Cerebellar cortex (tissue), 1 donor: ENCODE results near the gene SLC39A12.

Experiments used
- DNase-seq: peaks from one replicate; pipeline ENCODE4 v3.0.0-alpha.2; 2015; ENCODE audit warnings: low spot score

The SLC39A12 gene

DNA sequence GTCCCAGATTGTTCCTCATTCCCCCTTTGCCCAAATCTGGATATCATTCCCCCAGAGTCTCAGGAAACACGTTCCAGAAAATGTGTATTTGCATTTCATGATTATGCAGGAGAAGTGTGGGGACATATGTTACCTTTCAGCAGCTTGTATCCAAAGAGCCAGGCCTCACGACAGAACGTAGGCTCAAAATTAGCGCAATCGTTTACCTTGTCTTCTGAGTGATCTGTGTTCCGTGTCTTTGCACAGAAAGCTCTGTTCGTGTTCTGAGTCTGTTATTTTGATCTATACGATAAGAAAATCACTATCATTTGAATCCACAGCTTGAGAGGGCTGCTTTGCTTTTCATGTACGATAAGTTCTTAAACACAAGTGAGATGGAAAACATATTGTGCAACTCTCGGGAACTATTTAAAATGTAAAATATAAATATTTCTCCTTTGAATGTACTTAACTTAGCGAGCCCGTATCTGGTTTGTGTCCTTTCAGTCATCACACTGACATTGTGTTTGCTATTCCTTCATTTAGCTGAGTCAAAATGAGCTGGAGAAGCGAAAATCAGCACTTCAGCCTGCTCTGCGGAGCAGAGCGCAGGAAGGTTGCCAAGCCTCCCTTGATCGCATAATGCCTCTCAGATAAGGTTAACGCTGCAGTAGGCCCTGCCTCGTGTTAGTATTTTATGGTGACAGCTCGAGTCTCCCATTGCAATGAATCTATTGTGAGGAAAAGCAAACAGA is 108.3 kb downstream of the SLC39A12 start:
- no peak for DNase-seq

DNA sequence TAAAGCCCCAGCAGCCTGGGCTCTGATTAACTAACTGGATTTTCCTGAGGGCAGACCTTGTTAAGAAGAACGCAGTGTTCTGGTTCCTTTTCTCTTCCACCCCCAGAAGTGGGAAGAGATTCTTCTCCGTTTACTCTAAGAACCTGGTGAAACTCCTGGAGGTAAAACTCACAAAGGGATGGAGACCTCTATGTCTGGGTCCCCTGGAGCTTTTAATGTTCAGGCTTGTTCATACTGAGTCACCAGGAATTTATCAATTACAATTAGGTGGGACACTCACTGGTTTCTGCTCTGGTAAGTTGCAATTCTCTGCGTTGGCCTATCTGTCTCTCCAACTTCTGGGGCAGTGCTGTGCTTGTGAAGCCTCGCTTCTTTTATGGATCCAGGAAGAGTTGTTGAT is 115.2 kb downstream of the SLC39A12 start:
- DNase-seq: no peak

DNA sequence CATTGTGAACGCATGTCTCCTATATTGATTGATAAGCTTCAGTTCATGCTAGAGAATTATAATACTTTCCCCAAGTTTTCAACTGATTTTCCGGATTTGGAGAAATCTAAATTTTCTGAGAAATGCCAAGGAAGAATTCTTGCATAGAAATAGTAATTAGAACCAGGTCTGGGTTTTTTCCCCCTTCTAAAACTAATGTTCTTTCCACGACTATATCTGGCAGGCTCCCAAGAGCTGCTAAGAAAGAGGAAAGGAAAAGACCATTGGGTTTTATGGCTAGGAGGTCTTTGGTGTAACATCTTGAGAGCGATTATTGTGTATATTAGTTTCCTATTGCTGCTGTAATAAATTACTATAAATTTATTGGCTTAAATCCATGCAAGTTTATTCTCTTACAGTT is 116.7 kb downstream of the SLC39A12 start:
- no peak for DNase-seq

DNA sequence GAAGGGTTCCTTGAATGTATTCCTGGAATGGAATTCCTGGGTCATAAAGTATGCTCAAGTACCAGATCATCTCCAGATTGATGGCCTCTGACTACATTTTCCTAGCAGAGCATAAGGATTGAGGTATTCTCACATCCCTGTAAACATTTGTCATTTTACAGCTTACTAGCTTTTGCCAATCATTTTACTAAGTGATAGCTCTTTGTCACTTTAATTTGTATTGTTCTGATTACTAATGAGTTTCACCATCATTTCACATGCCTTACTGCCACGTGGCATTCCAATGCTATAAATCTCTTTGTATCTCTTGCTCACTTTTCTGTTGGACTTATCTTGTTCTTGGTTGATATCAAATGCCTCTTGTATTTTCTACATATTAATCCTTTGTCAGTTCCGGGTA is 119.9 kb downstream of the SLC39A12 start:
- DNase-seq: no peak

DNA sequence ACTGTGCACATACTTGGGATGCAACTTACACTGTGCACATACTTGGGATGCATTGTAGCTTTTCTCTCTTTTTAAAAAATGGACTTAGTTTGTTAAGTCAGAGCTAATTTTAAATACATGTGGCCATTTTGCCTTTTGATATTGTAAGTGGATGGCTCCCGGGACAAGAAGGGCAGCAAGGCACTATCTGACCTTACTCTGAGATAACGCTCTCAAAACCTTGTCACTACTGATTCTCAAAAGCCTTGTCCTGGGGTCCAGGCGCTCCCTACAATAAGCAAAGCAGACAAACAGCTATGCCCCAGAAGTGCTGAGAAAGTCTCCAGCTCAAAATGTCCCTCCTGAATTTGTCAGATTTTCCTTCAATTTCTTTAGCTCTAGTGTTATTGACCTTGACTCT is 121.6 kb downstream of the SLC39A12 start:
- DNase-seq: no peak

DNA sequence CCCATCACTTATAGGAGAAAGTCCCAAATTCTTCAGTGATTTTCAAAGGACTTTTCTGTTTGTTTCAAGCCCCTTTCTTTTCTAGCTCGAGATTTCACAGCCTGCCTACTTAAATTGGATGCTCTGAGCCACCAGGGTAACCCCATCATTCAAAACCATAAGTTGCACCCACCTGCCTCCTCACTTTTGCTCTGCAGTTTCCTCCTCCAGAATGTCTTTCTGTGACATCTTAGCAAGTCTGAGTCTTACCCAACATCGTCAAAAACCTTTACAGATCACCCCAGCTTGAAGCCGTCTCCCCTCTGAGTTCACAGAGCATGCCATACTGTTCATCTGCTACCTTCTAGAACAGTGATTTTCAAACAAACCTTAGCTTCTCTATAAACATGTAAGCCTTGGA is 124.2 kb downstream of the SLC39A12 start:
- no peak for DNase-seq

DNA sequence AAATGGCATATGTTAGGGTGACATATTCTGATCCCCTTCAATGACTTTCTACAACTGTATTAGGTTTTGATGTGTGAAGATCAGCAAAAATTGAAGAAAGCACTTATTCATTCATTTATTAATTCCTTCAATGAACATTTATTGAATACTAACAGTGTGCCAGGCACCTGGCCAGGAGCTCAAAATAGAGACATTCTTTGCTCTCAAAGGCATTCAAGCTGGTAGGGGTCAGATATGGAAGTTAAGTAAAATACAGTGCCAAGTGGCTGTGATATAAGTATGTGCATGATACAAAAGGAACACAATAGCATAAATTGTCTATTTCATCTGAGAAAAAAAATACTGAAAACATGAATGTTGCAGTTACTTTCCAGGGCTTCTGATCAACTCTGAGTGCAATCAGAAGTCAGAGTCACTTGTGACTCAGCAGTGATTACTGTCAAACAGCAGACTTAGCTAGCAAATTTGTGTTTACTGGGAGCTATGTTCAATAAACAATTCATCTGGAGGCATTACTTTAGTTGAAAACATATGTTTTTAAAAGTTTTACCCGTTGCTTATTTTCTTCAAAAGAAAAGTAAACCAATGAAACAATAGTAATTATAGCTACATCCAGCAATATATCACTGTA is 128.1 kb downstream of the SLC39A12 start:
- no peak for DNase-seq

DNA sequence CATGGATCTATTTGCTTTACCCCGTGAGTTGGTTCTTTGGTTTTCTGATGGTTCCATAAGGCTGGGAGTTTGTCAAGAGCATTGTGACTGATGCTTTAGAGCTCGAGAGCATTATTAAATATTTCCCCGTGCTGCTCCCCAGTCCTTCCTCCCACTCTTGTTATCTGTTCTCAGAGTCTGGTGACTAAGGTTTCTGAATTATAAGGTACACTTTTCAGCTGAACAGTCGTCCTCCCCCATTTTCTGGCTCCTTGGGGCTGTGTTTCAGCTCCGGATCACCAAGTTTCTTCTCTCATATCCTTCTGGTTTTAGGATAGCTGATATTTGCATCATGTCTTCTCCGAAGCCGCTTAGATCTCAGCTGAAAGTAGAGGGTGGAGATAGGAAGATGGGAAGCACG is 130.7 kb downstream of the SLC39A12 start:
- no peak for DNase-seq

DNA sequence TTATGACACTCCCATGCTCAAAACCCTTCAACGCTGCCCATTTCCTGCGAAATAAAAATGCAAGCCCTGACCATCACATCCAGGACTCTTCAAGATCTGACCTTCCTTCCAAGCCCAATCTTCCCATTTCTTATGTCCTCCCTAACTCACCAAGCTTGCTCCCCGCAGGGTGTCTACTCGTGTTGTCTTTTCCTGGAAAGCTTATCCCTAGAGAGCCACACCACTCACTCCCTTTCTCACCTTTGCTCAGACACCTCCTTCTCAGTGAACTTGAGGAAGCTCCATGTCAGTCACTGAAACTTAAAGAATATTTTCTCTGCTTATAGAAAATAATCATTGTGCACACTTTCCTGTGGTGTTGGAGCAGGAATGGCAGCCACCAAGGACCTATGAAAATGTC is 134.1 kb downstream of the SLC39A12 start:
- DNase-seq: no peak

DNA sequence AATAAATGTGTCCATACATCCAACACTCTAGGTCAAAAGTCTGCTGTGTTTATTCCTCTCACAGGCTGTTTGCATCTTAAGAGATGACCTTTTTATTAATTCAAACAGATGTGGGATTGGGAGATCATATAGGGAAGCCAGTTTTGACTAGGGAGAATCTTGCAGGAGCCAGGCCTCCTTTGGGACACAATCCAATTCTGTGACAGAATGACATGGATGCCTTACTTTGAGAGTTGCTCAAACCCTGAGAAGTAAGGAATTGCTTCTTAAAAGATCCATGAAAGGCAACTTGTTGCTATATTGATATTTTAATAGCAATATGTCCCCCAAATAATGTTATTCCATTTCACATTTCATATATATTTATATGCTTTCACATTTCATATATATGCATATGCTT is 135.0 kb downstream of the SLC39A12 start:
- no peak for DNase-seq

DNA sequence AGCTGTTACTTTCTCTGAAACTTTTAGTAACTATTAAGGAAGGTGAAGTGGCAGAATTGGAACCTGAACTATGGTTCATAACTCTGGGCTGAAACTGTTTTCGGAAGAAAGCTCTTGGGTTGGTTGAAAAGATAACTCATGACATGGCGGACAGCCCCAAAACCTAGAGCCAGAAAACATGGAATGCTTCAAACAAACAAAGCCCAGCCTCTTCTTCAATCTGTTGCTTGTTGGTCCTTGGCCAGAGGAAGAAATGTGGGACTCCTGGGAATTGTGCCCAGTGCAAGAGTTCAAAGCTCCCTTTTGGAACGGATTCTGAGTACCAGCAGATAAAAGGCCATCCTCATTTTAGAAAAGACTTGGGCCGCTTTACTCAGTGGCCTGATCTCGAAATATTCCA is 135.6 kb downstream of the SLC39A12 start:
- peak; percentile 16 for DNase-seq
